Measurements from ENCODE around the gene NIPAL4.
"Not testable (repeated sequence)": the region's sequence is repeated elsewhere in the genome, so short reads cannot be mapped to it uniquely, and the experiment has no call there.

The NIPAL4 gene

DNA sequence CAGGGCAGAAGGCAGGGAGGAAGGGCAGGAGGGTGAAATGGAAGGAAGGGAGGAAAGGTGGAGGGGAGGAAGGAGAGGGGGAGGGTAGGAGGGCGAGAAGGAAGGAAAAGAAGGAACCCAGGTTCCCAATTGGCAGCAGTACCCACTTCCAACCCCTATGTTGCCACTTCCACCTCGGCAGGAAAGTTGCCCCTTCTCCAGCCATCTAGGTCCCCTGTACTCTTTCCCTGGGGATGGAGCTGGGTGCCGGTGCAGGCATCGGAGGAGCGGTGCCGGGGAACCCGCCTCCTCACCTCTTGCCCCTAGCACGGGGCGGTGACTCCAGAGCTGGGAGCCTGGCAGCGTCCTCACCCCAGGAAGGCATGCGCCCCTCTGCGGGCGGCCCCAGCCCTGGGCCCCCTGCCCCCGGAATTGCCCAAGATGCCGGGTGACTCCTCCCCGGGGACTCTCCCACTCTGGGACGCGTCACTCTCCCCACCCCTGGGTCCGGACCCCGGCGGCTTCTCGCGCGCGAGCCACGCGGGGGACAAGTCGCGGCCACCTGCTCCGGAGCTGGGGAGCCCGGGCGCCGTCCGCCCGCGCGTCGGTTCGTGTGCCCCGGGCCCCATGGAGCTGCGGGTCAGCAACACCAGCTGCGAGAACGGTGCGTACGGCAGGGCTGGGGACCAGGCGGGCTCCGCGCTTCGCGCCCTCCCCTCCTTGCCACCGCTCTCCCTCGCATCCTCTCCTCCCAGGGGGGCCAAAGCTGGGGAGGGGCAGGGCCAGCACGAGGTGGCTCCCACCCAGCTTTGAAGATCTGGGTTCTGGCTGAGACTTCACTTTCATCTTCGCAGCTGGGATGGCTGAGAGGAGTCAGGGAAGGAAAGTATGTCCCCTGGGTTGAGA is at the start of gene NIPAL4:
Gene NIPAL4, plus strand, starts transcription at position 499 of the 885 bp plus-strand sequence. Its CDS starts 108 bp downstream, at position 607.
- DNase-seq = no peak

- no peak for DNase-seq
These were observed 44.2 kb upstream of the NIPAL4 start for GRCh38 chr5:157415838-157416237.

DNA sequence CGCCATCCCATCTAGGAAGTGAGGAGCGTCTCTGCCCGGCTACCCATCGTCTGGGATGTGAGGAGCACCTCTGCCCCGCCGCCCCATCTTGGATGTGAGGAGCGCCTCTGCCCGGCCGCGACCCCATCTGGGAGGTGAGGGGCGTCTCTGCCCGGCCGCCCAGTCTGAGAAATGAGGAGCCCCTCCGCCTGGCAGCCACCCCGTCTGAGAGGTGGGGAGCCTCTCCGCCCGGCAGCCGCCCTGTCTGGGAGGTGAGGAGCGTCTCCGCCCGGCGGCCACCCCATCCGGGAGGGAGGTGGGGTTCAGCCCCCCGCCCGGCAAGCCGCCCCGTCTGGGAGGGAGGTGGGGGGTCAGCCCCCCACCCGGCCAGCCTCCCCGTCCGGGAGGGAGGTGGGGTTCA is 40.5 kb upstream of the NIPAL4 start:
- DNase-seq = not testable (repeated sequence)

GRCh38 chr5:157429920-157430319 is 30.1 kb upstream of the NIPAL4 start:
- DNase-seq = not testable (repeated sequence)

GRCh38 chr5:157431544-157432200 is 28.3 kb upstream of the NIPAL4 start:
- peak; percentile 16 for DNase-seq

GRCh38 chr5:157434096-157434495 is 25.9 kb upstream of the NIPAL4 start:
- DNase-seq = no peak

GRCh38 chr5:157443041-157443549 is 16.9 kb upstream of the NIPAL4 start:
- no peak for DNase-seq

DNA sequence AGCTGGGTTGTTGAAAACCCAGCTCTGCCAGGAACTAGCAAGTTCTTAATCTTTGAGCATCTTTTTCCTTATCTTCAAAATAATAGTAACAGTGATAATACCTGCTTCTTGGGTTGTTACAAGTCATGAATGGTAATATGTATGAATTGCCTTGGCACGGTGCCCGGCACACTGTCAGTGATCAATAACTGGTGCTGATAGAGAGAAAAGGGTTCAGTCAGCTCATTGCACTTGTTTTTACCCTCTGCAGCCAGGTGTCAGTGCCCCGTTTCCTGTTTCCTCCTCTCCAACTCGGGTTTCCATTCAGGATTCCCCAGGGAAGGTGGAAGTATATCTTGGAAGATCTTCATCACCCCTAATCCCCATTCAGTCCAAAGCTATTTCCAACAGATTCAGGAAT is 15.8 kb upstream of the NIPAL4 start:
- DNase-seq = no peak

DNA sequence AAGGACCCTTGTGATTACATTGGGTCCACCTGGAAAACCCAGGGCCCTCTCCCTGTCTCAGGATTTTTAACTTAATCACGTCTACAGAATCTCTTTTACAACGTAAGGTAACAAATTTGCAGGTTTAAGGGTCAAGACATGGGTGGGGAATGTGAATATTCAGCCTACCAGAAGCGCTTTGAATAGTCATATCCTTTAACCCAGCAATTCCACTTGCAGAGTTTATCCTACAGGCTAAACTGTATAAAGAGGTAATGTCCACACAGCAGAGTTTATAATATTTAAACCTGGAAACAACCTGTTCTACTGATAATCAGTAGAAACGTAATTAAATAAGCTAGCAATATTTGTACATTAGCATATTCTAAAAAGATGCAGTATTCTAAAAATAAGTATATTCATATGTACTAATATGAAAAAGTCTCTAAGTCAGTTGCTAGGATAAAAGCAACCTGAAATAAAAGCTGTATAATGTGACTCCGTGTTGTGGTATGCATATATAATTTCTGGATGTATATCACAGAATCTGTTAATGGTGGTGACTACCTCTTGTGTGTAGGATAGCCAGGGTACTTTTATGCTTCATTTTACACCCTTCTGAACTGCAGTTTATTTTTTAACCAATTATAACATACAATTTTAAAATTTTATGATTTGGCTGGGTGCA is 14.1 kb upstream of the NIPAL4 start:
- no peak for DNase-seq

DNA sequence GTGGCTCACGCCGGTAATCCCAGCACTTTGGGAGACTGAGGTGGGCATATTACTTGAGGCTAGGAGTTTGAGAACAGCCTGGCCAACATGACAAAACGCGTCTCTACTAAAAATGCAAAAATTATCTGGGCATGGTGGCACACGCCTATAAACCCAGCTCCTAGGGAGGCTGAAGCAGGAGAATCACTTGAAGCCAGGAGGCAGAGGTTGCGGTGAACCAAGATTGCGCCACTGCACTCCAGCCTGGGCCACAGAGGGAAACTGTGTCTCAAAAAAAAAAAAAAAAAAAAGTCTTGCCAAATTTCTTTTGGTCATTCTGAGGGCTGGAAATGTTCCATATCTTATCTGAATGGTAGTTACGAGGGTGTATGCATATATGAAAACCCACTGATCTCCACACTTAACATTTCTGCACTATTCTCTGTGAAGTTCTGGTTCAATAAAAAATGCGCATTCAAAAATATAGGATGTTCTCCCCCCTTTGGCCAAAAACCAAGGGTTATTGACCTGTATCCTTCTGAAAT is 13.5 kb upstream of the NIPAL4 start:
- no peak for DNase-seq

DNA sequence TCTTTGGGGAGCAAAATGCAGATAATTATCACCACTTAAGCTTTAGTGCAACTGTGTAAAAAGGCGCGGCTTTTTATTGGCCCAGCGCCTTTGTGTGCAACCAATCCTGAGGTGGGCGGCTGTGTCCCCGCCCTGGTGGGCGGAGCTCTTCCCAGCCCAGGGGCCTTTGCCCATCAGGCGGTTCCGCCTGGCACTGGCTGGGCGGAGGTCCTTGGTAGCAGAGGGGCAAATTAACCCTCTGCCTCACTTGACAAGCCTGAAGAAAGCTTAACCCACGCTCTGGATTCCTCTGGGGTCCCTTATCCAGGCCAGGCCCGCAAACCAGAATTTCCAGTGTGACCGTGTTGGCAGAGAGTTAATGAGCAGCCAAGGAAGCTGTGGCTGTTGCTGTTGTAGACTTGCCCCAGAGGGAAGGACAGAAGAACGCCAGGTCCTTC is 12.8 kb upstream of the NIPAL4 start:
- DNase-seq = no peak

- peak; percentile 34 for DNase-seq
These were observed 10.8 kb upstream of the NIPAL4 start for GRCh38 chr5:157449011-157449723.

- no peak for DNase-seq
These were observed 10.0 kb upstream of the NIPAL4 start for GRCh38 chr5:157450024-157450423.

GRCh38 chr5:157451806-157452205 is 8.2 kb upstream of the NIPAL4 start:
- no peak for DNase-seq

GRCh38 chr5:157454273-157454672 is 5.7 kb upstream of the NIPAL4 start:
- DNase-seq = no peak

DNA sequence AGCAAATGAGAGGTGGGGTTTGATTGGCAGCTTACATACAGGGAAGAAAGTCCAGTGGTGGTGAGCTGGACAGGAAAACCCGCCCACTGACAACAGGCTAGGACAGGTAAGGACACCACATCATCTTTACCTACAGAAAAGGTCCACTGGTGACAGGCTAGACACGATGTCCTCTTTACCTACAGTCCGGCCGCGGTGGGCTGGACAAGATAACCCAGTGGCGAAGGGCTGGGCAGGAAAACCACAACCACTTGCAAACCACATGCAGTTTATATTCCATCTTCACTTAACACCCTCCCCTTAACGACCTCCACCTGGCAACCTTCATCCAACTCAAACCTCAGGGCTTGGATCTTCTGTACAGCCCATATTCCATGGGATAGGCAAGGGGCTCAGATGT is 5.0 kb upstream of the NIPAL4 start:
- DNase-seq = no peak

DNA sequence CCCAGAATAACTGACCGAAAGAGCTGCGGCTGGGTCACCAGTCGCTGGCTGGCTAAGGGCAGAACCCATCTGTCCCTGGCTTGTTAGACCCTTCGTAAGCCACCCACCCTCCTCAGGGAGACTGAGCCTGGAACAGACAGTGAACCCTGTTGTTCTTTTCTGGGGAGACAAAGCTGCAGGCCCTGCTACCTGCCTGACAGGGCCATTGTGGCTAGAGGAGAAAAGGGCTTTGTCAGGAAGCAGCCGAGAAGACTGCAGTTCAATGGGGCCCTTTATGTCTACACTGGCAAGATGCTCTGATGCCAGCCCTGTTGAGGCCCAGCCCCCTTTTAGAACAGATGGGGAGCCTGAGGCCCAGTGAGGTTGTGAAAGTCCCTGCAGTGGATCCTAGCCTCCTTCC is 3.7 kb upstream of the NIPAL4 start:
- DNase-seq = no peak

- DNase-seq = no peak
These were observed 2.6 kb upstream of the NIPAL4 start for GRCh38 chr5:157457391-157457790.

GRCh38 chr5:157458835-157459234 is 1.2 kb upstream of the NIPAL4 start:
- no peak for DNase-seq

- no peak for DNase-seq
These were observed 1.1 kb downstream of the NIPAL4 start for GRCh38 chr5:157460921-157461792.

GRCh38 chr5:157463081-157463480 is 3.1 kb downstream of the NIPAL4 start:
- no peak for DNase-seq
